Measurements from ENCODE around the gene SDK1. TPM values are rescaled to one million over a fixed set of nuclear protein-coding genes. Genes with fewer than 3 reads are reported as not detected.

SDK1 gene
- total RNA-seq, 2 donors from 2014 or later: 3.1 to 3.6 TPM

- no peak for TF ChIP-seq CTCF (IDR thresholded peaks at IDR 0.05)
- no peak for DNase-seq (ENCODE audit: low spot score)
- Histone ChIP-seq H3K36me3 (no peaks in the 10 kb centered on the region), H3K27me3 (no peaks in the 10 kb centered on the region), H3K4me1 (no peaks in the 10 kb centered on the region), H3K4me3 (no peak overlapping the region), H3K9me3 (no peaks in the 10 kb centered on the region), H3K27ac (no peak overlapping the region)
Observed at GRCh38 chr7:3916146-3916545, 615.1 kb downstream of the SDK1 start.

- no peaks in the 10 kb centered on the region for H3K4me1 ChIP-seq
- H3K27me3 ChIP-seq: no peaks in the 10 kb centered on the region
- no peak for TF ChIP-seq CTCF (IDR thresholded peaks at IDR 0.05)
- H3K4me3 ChIP-seq: no peak overlapping the region
- no peaks in the 10 kb centered on the region for H3K36me3 ChIP-seq
- no peak for DNase-seq (ENCODE audit: low spot score)
- H3K27ac ChIP-seq: no peak overlapping the region
- no peaks in the 10 kb centered on the region for H3K9me3 ChIP-seq
Observed at GRCh38 chr7:3917436-3917835, 616.4 kb downstream of the SDK1 start.

GRCh38 chr7:3918576-3918975, 617.5 kb downstream of the SDK1 start:
- H3K27ac ChIP-seq: no peak overlapping the region
- H3K4me3 ChIP-seq: no peak overlapping the region
- no peaks in the 10 kb centered on the region for H3K27me3 ChIP-seq
- H3K4me1 ChIP-seq: no peaks in the 10 kb centered on the region
- H3K9me3 ChIP-seq: no peaks in the 10 kb centered on the region
- no peaks in the 10 kb centered on the region for H3K36me3 ChIP-seq
- no peak for TF ChIP-seq CTCF (IDR thresholded peaks at IDR 0.05)
- no peak for DNase-seq (ENCODE audit: low spot score)

- DNase-seq (ENCODE audit: low spot score): peak; percentile 80
- H3K9me3 ChIP-seq: no peaks in the 10 kb centered on the region
- H3K36me3 ChIP-seq: no peaks in the 10 kb centered on the region
- peak in 1 of 2 donors; percentile 52 for TF ChIP-seq CTCF (IDR thresholded peaks at IDR 0.05)
- no peaks in the 10 kb centered on the region for H3K27me3 ChIP-seq
- H3K4me1 ChIP-seq: no peaks in the 10 kb centered on the region
- peak overlapping the region in 1 of 2 donors; percentile 29 for H3K27ac ChIP-seq
- H3K4me3 ChIP-seq: no peak overlapping the region
Observed at GRCh38 chr7:3922175-3922635, 621.2 kb downstream of the SDK1 start.

- Histone ChIP-seq H3K9me3 (no peaks in the 10 kb centered on the region), H3K27ac (no peak overlapping the region), H3K4me3 (no peak overlapping the region), H3K36me3 (no peaks in the 10 kb centered on the region), H3K27me3 (no peaks in the 10 kb centered on the region), H3K4me1 (no peaks in the 10 kb centered on the region)
- DNase-seq (ENCODE audit: low spot score): peak; percentile 52
- TF ChIP-seq CTCF (IDR thresholded peaks at IDR 0.05): no peak
Observed at GRCh38 chr7:3923307-3923918, 622.4 kb downstream of the SDK1 start.

- TF ChIP-seq CTCF (IDR thresholded peaks at IDR 0.05): no peak
Observed at GRCh38 chr7:3924277-3924676, 623.2 kb downstream of the SDK1 start.

More at GRCh38 chr7:3924277-3924676, 623.2 kb downstream of the SDK1 start:
- Histone ChIP-seq H3K4me1 (no peaks in the 10 kb centered on the region), H3K4me3 (no peak overlapping the region), H3K36me3 (no peaks in the 10 kb centered on the region), H3K27me3 (no peaks in the 10 kb centered on the region), H3K27ac (no peak overlapping the region), H3K9me3 (no peaks in the 10 kb centered on the region)
- DNase-seq (ENCODE audit: low spot score): no peak

Data from right atrium auricular region (tissue), 2 donors.